Choroid plexus epithelial cell (primary cell): Measurements from ENCODE around the gene REPS1.
A peak's percentile ranks its signal among the peaks of the same experiment; 100 is the strongest.

Source experiments
- DNase-seq: peaks from one replicate; pipeline ENCODE4 v3.0.0-alpha.2; 2010; ENCODE audit warnings: low read depth
- H3K4me3 ChIP-seq: 2 replicates; pipeline ENCODE4 v1.5.1; 2011; ENCODE audit warnings: low read depth, mild to moderate bottlenecking, control low read depth, low read length, moderate library complexity
- CTCF ChIP-seq: conservative IDR thresholded peaks from 2 replicates; pipeline ENCODE4 v1.5.1; 2011; ENCODE audit warnings: low read depth, mild to moderate bottlenecking, control low read depth, inconsistent platforms, low read length, moderate library complexity

REPS1 gene, protein sequence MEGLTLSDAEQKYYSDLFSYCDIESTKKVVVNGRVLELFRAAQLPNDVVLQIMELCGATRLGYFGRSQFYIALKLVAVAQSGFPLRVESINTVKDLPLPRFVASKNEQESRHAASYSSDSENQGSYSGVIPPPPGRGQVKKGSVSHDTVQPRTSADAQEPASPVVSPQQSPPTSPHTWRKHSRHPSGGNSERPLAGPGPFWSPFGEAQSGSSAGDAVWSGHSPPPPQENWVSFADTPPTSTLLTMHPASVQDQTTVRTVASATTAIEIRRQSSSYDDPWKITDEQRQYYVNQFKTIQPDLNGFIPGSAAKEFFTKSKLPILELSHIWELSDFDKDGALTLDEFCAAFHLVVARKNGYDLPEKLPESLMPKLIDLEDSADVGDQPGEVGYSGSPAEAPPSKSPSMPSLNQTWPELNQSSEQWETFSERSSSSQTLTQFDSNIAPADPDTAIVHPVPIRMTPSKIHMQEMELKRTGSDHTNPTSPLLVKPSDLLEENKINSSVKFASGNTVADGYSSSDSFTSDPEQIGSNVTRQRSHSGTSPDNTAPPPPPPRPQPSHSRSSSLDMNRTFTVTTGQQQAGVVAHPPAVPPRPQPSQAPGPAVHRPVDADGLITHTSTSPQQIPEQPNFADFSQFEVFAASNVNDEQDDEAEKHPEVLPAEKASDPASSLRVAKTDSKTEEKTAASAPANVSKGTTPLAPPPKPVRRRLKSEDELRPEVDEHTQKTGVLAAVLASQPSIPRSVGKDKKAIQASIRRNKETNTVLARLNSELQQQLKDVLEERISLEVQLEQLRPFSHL

GRCh38 chr6:138987643-138988468 is at the start of gene REPS1:
Gene REPS1 (minus strand): TSS chr6:138988253. CDS start chr6:138987682, 571 bp downstream.
- DNase-seq = peak; percentile 91
- peak; percentile 70 for TF ChIP-seq CTCF
- peak within 1 kb of the TSS; percentile 87 for H3K4me3 ChIP-seq

DNA sequence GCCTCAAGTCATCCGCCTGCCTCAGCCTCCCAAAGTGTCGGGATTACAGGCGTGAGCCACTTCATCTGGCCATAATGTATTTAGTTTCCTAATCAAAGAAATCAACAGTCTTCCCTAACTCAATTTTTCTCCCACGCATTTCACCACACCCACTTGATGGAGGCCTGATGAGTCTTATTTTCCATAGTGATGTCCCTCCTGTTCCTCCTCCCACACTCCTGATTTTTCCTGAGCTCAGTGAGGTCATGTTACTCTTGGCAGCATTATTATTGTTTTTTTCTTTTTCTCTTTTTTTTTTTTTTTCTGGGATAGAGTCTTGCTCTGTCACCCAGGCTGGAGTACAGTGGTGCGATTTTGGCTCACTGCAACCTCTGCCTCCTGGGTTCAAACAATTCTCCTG is 49.4 kb upstream of the REPS1 start:
- no peak overlapping the region for H3K4me3 ChIP-seq
- DNase-seq = peak; percentile 61
- no peak for TF ChIP-seq CTCF

DNA sequence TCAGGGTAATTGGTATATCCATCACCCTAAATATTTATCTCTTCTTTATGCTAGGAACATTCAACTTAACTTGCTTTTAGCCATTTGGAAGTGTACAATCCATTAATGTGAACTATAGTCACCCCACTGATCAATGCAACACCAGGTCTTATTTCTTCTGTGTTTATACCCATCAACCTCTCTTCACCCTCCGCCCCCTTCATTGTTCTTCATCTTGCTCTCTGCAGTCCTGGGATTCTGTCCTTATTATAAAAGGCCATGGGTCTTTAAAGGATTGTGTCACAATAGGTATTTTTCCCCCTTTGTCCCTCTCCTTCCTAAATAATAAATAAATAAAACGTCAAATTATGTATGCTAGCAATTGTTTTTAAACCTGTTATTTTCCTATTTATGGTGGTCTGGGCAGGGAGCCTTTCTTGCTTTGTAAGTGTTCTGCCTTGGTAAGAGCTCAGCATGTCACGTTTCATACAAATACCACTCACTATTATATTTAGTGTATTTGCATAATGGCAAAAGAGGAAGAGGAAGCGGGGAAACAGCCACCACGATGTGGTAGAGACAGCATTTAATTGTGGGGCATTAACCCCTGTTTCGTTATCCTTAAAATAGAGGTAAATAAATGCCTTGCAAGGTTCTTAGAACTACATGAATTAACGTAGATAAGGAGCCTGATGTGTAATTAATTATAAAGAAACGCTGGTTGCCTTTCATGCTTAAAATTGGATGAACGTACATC is 42.3 kb upstream of the REPS1 start:
- no peak overlapping the region for H3K4me3 ChIP-seq
- no peak for TF ChIP-seq CTCF
- no peak for DNase-seq

DNA sequence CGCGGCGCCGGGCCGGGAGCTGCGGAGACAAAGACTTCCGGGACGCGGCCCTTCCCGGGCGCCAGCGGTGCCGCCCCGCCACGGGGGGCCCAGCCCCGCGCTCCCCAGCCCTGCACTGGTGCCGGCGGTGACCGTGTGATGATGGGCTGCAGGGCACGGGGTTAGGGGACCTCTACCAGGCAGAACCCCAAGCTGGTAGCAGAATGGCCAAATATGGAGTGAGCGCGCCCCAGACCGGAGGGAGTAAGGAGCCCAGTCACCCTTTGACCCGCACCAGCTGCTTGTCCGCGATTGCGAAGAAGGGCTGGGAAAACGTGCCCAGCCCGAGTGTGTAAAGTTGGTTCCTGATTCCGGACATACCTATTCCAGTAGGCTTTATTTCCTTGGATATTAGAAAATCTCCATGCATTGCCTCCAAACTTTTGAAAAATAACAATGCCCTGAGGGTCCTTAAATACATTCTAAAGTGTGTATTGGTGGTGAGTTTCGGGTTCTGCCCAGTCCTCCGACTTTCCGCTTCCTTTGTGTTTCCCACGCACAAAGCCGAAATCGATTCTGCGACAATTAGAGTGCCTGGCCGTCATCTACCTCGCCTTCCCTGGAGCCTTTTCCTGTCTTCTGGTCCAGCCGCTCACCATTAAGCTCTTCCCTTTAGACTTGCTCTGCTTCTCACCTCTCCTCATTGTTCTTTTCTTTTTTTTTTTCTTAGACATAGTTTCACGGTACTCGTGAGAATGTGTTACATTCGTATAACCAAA is 41.6 kb upstream of the REPS1 start:
- no peak for TF ChIP-seq CTCF
- DNase-seq = peak; percentile 50

DNA sequence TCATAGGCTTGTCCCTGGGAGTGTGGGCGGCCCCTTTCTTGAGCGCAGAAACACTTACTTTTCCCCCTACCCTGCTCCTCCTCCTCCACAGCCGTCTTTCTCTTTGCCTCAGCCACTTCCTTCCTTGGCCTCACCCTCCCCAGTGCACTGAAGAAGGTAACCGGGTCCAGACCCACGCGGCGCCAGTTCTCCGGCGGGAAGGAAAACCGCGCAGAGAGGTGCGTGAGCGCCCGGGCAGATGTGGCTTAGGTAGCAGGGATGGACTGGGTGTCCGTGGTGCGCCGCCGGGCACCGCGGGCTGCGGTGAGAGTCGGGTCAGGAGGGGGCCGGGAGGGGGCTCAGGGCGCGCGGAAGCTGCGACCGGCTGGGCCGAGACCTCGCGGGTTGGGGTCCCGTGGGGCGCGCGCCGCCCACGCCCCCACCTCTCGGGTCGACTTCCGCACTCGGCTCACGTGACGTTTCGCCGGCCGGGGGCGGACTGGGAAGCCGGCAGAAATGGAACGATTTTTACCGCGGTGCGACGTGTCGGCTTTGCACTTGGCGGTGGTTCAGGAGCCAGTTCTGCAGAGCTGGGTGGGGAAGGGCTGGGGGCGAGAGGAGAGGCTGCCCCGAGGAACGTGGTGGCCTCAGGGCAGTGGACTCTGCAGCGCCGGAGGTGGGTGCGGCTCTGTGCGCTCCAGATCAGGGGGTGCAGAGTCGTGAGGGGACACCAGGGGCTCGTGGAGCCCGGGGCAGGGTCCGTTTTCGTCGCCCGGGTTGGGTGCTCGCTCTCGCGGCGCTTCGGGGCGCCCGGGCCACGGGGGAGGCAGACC is 40.8 kb upstream of the REPS1 start, which contains the start of gene ABRACL:
ABRACL (plus strand) TSS at position 88 of the 812 bp plus-strand sequence. CDS start 5,416 bp downstream, outside the sequence.
- peak within 1 kb of the TSS; percentile 73 for H3K4me3 ChIP-seq
- DNase-seq = peak; percentile 51
- TF ChIP-seq CTCF = no peak

More for the DNA sequence above, 41.6 kb upstream of the REPS1 start:
- peak overlapping the region; percentile 73 for H3K4me3 ChIP-seq
